ENCODE results near the gene KYAT1.

KYAT1 gene

GRCh38 chr9:128903871-128904620 lies 22.3 kb upstream of the KYAT1 start:
- no peak for TF ChIP-seq CTCF (IDR thresholded peaks at IDR 0.05)

- no peak for TF ChIP-seq CTCF (IDR thresholded peaks at IDR 0.05)
Measured at GRCh38 chr9:128903079-128903461, 21.3 kb upstream of the KYAT1 start.

GRCh38 chr9:128902351-128903078 lies 20.8 kb upstream of the KYAT1 start:
- TF ChIP-seq CTCF (IDR thresholded peaks at IDR 0.05), result no peak

GRCh38 chr9:128901822-128902221 lies 20.1 kb upstream of the KYAT1 start:
- TF ChIP-seq CTCF (IDR thresholded peaks at IDR 0.05), result no peak

GRCh38 chr9:128901379-128901778 lies 19.6 kb upstream of the KYAT1 start:
- TF ChIP-seq CTCF (IDR thresholded peaks at IDR 0.05), result no peak

- TF ChIP-seq CTCF (IDR thresholded peaks at IDR 0.05), result no peak
Measured at GRCh38 chr9:128899566-128900322, 18.0 kb upstream of the KYAT1 start.

- TF ChIP-seq CTCF (IDR thresholded peaks at IDR 0.05), result no peak
Measured at GRCh38 chr9:128898845-128899565, 17.3 kb upstream of the KYAT1 start.

All from LNCAP (cell line).